DOHH2 (cell line): ENCODE data around the gene PCDHB2.
"Not testable (repeated sequence)": the region's sequence is repeated elsewhere in the genome, so short reads cannot be mapped to it uniquely, and the experiment has no call there.

Experiments used
- CTCF ChIP-seq: fragments of 200-600 bp; sonication (generic); IDR thresholded peaks from one replicate; pipeline ENCODE4 v1.5.1; 2014; ENCODE audit warnings: antibody characterized with exemption, mild to moderate bottlenecking, low read depth, low read length; ENCODE audit not compliant: poor library complexity, severe bottlenecking
- EZH2phosphoT487 ChIP-seq: fragments of 200-600 bp; sonication (generic); IDR thresholded peaks from 2 replicates; pipeline ENCODE4 v1.6.1; 2017; ENCODE audit warnings: borderline replicate concordance, mild to moderate bottlenecking, antibody characterized with exemption, low read length, moderate library complexity, mixed read lengths

GRCh38 chr5:141137346-141137745 is 42.9 kb downstream of the PCDHB2 start:
- not testable (repeated sequence) for TF ChIP-seq CTCF, EZH2phosphoT487
